Stimulated activated CD8-positive, alpha-beta memory T cell treated with anti-CD3 and anti-CD28 coated beads, Interleukin-15, amount 100 ng/mL, for 4 hours (primary cell): Measurements from ENCODE around the gene KLF7.

Source experiments
- DNase-seq, 2 donors: peaks; one replicate each; pipeline ENCODE4 v3.0.0-alpha.2; 2020; ENCODE audit warnings: low read depth in 2 of 2

KLF7 gene

DNA sequence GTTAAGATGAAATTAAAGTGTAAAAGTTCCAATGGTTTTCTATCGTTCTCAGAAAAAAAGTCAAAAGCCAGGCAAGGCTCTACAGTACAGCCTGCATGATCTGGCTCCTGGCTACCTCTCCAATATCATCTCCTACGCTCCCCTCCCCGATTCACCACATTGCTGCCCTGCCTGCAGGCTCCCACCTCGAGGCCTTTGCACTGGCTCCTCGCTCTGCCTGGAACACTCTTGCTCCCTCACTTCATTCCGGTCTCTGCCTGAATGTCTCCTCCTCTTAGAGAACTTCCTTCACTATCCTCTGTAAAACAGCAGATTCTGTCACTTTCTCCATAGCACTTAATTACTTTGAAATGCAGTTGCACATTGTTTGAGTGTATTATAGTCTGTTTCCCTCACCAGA is 72.5 kb downstream of the KLF7 start:
- no peak for DNase-seq

DNA sequence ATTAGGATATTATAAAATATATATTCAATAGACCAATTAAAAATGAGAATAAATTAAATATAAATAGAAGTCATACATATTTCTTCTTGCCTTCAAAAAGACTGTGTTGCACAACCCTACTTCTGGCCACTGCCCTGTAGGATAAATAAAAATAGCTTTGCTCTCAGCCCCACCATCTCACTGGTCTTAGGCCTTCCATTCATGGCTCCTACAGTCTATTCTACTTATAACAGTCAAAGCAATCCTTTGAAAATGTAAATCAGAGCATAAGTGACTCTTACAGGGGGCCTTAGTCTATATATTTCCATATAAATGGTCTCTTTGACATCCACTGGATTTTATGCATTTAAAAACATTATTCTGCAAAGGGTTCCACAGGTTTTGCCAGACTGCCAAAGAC is 72.9 kb downstream of the KLF7 start:
- DNase-seq: no peak

DNA sequence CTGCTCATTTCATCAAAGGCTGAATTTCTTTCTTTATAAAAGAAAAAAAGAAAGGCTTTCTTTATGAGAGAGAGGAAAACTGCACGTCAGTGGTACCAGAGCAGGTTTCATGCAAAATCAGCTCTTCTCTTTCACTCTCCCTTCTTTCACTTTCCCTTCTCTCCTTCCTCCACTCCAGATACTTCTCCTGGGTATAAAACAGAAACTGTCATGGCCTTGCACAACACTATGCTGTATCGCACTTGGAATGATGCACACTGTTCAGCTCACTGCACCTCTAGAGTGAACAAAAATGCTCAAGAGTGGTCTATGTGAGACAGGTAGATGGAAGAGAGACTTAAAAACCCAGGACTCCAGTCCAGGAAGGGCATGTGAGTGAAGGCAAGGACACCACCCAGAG is 73.8 kb downstream of the KLF7 start:
- no peak for DNase-seq

GRCh38 chr2:207091176-207091575 is 74.6 kb downstream of the KLF7 start:
- no peak for DNase-seq

GRCh38 chr2:207090389-207090788 is 75.4 kb downstream of the KLF7 start:
- DNase-seq: no peak

GRCh38 chr2:207088839-207089238 is 76.9 kb downstream of the KLF7 start:
- no peak for DNase-seq

GRCh38 chr2:207088276-207088675 is 77.5 kb downstream of the KLF7 start:
- no peak for DNase-seq

DNA sequence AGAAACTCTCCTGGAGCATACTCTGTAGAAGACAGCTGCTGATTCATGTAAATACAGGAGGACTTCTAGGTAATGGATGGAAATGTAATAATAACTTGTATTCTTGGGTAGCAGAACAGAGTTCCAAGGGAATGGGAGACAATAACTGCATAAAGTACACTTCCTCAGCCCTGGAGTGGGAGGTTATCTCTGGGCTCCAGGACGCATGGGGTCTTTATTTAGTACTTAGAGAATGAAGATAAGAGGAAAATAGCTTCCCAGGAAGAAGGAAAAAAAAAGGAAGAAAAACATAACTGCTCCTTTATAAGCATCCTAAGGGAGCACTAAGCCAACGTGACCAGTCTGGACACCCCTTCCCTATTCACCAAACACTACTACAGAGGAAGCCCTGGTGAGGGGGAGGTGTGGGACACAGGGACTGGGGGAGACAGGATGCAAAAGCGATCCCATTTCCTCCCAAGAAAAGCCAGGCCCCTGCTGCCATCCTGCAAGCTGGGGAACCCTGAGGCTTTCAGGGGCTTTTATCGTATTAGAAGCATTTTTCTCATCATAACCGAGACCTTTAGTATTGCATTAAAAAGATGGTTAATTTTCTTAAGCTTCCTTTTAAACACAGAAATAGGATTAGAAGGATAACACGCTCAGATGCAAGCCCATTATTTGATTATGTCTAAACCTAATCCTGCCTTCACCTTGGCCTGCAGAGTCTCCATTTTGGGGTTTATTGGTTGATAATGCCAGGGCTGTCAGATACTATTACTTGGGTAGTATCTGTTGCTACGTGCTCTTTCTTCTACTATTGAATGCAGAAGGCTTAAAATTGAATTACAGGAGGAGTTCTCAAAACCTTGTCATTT is 78.5 kb downstream of the KLF7 start:
- no peak for DNase-seq

DNA sequence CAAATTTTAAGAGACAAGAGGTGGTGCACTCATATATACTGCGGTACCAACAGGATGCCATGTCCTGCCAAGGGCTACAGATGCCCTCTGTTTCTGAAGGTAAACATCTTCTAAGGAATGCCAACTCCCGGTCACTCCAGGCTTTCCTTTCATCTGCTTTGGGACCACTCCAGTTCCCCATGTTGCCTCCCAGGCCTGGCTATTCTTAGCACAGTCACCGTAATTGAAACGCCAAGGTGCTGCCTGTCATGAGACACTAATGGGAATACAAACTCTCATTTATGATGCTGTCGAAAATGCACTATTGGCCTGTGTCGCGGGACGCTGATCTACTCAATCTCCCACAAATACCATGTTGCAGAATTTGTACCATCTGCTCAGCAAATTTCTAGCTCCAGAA is 79.6 kb downstream of the KLF7 start:
- DNase-seq: no peak

- DNase-seq: no peak
Observed at GRCh38 chr2:207085110-207085509, 80.6 kb downstream of the KLF7 start.

GRCh38 chr2:207083361-207084110 is 82.2 kb downstream of the KLF7 start:
- DNase-seq: no peak

DNA sequence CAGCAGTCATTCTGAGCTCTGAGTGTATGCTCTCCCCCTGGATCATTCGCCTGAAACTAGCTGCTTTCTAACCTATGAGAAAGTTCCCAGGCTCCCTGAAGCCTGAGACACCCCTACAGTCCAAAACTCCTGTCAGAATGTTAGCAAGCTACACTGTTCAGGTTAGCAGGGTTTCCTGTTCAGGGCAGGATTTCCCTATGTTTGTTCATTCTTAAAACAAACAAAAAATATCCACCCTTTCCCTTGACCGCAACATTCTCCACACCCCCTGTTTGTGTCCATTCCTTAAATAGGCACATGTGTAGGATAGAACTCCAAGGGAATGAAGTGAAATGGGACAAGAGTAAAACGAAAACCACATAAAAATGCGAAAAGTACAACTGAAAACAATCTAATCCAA is 83.1 kb downstream of the KLF7 start:
- no peak for DNase-seq

GRCh38 chr2:207078186-207078798 is 87.5 kb downstream of the KLF7 start:
- DNase-seq: no peak

DNA sequence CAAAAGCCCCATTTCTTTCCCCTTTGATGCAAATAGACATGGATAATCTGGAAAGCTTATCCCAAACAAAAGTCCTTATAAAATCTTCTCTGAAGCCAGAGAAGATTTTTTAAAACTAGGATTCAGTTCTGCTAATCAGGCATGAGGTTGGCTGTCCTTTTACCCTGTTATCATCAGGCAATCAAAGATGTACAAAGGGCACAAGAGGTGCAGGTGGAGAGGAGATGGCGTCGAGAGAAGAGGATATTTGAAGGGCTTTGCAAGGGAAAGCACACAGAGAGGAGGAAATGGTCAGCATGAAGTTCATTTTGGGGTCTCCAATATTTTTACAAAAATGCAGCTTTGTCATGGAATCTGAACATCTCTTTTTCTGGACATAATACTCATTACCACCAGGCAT is 88.5 kb downstream of the KLF7 start:
- DNase-seq: no peak

DNA sequence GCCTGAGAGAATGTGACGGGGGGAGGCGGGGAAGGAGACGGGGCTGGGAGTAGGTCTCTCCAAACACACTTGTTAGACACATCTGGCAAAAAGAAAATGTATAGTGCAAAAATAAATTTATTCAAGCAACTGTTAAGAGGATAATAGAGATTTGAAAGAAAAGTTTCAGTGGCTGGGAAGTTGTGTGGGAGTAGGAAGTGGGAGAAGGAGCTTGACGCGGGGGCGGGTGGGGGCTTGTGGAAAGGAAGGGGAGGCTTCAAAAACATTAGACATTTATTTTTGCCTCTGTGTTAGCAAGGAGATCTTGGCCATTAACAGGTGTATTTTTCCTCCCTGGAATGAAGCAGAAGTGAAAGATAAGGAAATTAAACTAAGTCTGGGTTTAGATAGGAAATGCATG is 90.3 kb downstream of the KLF7 start:
- DNase-seq: no peak

DNA sequence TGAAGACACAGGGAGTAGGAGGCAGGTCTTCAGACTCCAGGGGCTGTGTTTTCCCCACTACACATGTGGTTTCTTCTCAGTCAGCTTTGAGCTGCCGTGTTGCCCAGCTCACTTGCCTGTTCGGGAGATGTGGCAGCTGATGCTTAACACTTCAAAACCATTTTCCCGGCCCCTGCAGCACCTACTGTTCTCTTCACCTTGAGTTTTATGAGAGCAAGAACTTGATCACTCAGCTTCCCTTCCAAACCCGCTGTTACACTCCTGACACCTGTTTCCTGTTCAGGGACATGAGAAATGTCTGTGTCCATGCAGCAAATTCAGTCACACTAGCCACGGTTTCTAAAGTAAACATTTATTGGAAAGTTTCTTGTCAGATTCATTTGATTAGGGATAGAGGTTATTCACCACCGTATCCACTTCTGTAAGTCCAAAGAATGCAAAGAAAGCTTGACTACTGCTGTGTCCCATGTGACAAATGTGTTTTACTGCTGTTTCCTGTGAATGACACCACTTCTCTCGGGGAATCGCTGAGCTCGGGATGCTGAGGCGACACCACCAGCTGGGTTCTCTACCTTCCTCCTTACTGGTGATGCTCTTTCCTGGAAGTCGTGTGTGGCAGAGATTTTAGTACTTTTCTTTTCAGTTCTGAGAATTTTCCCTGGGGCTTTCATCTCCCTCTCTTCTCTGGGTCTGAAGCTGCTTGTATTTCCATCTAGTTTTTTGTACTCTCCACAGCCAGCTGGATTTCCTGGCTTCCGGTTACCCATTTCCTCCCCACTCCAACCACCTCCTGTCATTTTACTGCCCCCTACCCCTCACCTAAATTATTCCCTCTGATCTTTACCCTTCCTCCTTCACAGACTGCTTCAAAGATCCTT is 91.7 kb downstream of the KLF7 start:
- peak; percentile 19 to 31 for DNase-seq

DNA sequence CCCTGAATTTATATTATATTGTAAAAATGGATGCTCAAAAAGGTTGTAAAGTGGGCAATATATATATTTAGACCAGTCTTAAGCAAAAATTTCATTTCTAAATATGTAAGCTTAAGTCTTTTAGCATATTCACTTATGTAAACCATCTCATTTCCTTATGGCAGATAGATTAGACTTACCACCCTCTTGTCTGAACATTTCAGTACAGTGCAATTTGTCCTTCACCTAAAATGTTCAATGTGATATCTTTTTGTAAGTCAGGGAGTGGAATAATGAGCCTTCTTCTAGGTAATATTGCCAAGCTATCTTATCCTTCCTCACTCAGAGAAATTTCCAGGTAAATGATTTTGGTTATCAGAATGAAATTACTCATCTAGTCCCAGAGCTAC is 92.3 kb downstream of the KLF7 start:
- DNase-seq: no peak

DNA sequence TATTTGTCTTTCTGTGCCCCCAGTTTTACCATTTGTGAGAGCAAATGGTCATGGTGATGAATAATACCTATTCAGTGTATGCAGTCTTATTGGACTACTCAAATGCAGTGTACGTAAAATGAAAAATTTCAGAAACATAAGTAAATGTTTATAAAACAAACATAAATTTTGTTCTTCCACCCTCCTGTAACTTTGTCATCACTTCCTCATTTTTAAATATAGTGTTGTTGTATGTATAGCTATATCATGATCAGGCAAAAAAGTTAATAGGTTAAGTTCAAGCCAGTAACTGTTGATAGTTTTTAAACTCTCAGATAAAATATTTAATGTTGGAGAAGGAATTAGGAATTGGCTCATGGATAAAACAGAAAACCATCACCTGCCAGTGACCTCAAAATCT is 93.2 kb downstream of the KLF7 start:
- no peak for DNase-seq

- DNase-seq: no peak
Observed at GRCh38 chr2:207071820-207072219, 93.9 kb downstream of the KLF7 start.

DNA sequence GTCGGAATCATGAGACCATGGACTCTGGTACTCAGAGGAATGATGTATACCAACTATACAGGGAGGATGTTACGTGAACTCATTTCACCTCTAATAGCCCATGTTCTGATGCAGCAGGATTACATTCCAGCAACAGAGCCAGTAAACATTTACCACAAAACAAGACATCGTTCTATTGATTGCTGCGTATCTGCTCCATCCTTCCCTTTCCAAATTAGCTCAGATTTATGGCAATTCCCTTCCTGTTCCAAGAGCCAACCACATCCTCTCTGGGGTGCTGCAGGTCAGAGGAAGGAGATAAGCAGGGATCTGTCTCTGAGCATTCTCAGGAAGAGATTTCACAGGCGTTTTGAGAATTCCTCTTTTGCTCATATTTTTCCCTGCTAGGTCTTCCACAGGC is 98.3 kb downstream of the KLF7 start:
- DNase-seq: no peak

- no peak for DNase-seq
Observed at GRCh38 chr2:207066791-207067460, 98.8 kb downstream of the KLF7 start.
